Vagina (tissue), 2 donors: ENCODE measurements around the gene SPTBN4.

ENCODE experiments used
- POLR2A ChIP-seq, 2 donors: fragments of 450-650 bp; IDR thresholded peaks; one replicate each; pipeline ENCODE4 v1.6.1; 2017; ENCODE audit warnings: antibody characterized with exemption in 2 of 2, mild to moderate bottlenecking in 2 of 2, moderate library complexity in 2 of 2
- POLR2AphosphoS5 ChIP-seq, 2 donors: sonication (generic); formaldehyde crosslinking; IDR thresholded peaks; one replicate each; pipeline ENCODE4 v1.9.0; 2017; ENCODE audit warnings: antibody characterized with exemption in 2 of 2, mild to moderate bottlenecking in 2 of 2, low read depth in 1 of 2; ENCODE audit not compliant: insufficient read depth in 1 of 2

DNA sequence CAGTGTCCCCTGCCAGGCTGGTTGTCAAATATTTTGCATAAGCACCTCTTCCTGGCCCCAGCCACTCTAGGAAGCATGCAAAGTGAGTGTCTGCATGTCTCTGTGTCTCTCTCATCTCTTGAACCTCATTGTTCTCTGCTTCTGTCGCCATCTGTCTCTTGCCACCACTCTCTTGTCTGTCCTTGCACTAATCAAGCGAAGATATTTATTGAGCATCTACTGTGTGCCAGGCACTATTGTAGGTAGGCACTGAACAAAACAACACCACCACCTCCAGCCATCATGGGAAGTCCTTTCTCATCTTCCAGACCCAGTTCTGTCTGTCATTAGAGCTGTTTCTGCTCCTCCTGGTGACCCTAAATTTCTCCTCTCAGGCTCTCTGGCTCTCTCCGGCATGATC lies 57.9 kb downstream of the SPTBN4 start:
- TF ChIP-seq POLR2AphosphoS5 (IDR thresholded peaks at IDR 0.05; ENCODE audit: insufficient read depth in 1 of 2, low read depth in 1 of 2) (no peak), POLR2A (IDR thresholded peaks at IDR 0.05) (no peak)
